Body of pancreas (tissue), 4 donors: ENCODE measurements around the gene SURF4.

Experiments
- POLR2A ChIP-seq, 3 donors: fragments of 450-650 bp; IDR thresholded peaks; one replicate each; pipeline ENCODE4 v1.6.1; 2016; ENCODE audit warnings: antibody characterized with exemption in 3 of 3, mild to moderate bottlenecking in 2 of 3
- TF ChIP-seq, protein P1 (sequence below), 7 experiments: fragments of 450-650 bp in 4 of 7; fragments of 200-600 bp in 3 of 7; sonication (generic) in 3 of 7; IDR thresholded peaks; one replicate each; pipeline ENCODE4 v1.5.1; 2016 to 2019; ENCODE audit warnings: antibody characterized with exemption in 7 of 7

DNA sequence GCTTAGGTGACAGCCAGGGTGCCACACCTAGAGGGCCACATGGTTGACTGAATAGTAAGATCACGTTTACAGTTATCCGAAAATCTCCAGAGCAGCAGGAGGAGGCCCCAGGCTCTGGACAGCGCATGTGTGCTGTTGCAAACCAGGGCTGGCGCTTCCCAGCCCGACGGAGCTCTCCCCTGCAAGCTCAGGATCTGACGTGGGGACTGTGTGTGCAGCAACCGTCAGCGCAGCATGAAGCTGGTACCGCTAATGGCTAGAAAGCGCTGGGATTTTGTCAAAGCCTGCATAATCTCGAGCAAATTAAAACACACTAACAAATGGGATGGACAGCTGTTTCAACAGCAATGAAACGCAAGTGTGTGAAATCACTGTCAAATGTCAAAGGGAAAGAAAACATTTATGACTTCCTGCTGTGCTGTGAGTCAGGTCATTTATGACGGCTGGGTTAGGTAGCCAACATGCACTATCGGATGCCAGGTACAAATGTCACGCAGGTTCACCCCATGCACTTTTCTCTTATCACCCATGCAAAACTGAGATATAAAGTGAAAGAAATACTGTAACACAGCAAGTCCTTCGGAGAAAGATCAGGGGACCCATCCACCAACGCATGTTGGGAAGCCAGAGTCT, 7.5 kb downstream of the SURF4 start:
- TF ChIP-seq, protein P1, sequence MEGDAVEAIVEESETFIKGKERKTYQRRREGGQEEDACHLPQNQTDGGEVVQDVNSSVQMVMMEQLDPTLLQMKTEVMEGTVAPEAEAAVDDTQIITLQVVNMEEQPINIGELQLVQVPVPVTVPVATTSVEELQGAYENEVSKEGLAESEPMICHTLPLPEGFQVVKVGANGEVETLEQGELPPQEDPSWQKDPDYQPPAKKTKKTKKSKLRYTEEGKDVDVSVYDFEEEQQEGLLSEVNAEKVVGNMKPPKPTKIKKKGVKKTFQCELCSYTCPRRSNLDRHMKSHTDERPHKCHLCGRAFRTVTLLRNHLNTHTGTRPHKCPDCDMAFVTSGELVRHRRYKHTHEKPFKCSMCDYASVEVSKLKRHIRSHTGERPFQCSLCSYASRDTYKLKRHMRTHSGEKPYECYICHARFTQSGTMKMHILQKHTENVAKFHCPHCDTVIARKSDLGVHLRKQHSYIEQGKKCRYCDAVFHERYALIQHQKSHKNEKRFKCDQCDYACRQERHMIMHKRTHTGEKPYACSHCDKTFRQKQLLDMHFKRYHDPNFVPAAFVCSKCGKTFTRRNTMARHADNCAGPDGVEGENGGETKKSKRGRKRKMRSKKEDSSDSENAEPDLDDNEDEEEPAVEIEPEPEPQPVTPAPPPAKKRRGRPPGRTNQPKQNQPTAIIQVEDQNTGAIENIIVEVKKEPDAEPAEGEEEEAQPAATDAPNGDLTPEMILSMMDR (IDR thresholded peaks at IDR 0.05), result no peak
- no peak for TF ChIP-seq POLR2A (IDR thresholded peaks at IDR 0.05)
